Measurements from ENCODE around the gene HOXC9.

DNA sequence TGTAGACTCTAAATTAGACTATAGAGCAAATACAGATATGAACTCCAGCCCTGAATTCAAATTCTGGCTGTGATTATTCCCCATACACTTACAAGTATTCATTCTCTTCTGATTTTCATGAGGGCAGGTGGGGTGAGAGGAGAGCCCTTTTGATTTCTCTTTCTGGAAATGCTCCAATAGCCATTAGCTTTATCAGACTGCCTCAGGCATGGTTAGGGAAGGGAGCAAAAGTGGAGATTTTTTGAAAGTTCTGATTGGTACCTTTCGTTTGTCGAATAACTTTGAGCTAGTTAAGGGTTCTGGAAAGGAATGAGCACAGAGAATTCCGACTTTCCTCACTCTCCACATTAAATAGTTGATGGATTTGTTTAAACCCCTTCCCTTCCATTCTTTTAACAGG lies 40.7 kb downstream of the HOXC9 start:
- TF ChIP-seq, protein P1, sequence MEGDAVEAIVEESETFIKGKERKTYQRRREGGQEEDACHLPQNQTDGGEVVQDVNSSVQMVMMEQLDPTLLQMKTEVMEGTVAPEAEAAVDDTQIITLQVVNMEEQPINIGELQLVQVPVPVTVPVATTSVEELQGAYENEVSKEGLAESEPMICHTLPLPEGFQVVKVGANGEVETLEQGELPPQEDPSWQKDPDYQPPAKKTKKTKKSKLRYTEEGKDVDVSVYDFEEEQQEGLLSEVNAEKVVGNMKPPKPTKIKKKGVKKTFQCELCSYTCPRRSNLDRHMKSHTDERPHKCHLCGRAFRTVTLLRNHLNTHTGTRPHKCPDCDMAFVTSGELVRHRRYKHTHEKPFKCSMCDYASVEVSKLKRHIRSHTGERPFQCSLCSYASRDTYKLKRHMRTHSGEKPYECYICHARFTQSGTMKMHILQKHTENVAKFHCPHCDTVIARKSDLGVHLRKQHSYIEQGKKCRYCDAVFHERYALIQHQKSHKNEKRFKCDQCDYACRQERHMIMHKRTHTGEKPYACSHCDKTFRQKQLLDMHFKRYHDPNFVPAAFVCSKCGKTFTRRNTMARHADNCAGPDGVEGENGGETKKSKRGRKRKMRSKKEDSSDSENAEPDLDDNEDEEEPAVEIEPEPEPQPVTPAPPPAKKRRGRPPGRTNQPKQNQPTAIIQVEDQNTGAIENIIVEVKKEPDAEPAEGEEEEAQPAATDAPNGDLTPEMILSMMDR (IDR thresholded peaks at IDR 0.05): no peak
- no peak for TF ChIP-seq POLR2A (IDR thresholded peaks at IDR 0.05)

All from breast epithelium (tissue), 3 donors.